GM12873 (cell line): ENCODE measurements around the gene DNMBP.

ENCODE experiments used
- CTCF ChIP-seq: IDR thresholded peaks from 2 replicates; pipeline ENCODE4 v1.5.1; 2012; ENCODE audit warnings: low read depth, mild to moderate bottlenecking, moderate library complexity, low read length, control low read depth; ENCODE audit not compliant: insufficient read depth; ENCODE audit errors: missing control alignments

DNMBP gene

GRCh38 chr10:99967961-99968360 lies 41.8 kb downstream of the DNMBP start:
- TF ChIP-seq CTCF, result no peak

GRCh38 chr10:99966306-99966705 lies 43.4 kb downstream of the DNMBP start:
- no peak for TF ChIP-seq CTCF

- no peak for TF ChIP-seq CTCF
Observed at GRCh38 chr10:99965700-99966099, 44.0 kb downstream of the DNMBP start.

- TF ChIP-seq CTCF, result no peak
Observed at GRCh38 chr10:99964791-99965190, 45.0 kb downstream of the DNMBP start.

GRCh38 chr10:99958806-99959205 lies 50.9 kb downstream of the DNMBP start:
- no peak for TF ChIP-seq CTCF

- TF ChIP-seq CTCF, result no peak
Observed at GRCh38 chr10:99958302-99958701, 51.4 kb downstream of the DNMBP start.

- no peak for TF ChIP-seq CTCF
Observed at GRCh38 chr10:99952799-99953198, 56.9 kb downstream of the DNMBP start.

GRCh38 chr10:99945263-99945662 lies 64.5 kb downstream of the DNMBP start:
- TF ChIP-seq CTCF, result no peak
